ENCODE measurements around the gene ACOXL. TPM values are rescaled to one million over a fixed set of nuclear protein-coding genes. Genes with fewer than 3 reads are reported as not detected.

ACOXL gene
- total RNA-seq, 1 donor from 2014 or later, result 1.0 TPM

- Mint-ChIP-seq H3K36me3 (ENCODE audit: low read depth) (peaks cover 82% of the 10 kb centered on the region), H3K9me3 (no peaks in the 10 kb centered on the region), H3K27ac (no peak overlapping the region), H3K4me3 (no peak overlapping the region), H3K4me1 (peaks cover 44% of the 10 kb centered on the region), H3K27me3 (no peaks in the 10 kb centered on the region)
- intact Hi-C loops (cut with micrococcal nuclease), result no loop called here
- no peak for DNase-seq
Observed at GRCh38 chr2:111145951-111146350, 413.6 kb downstream of the ACOXL start.

GRCh38 chr2:111148225-111148873 lies 416.0 kb downstream of the ACOXL start:
- H3K4me3 Mint-ChIP-seq, result no peak overlapping the region
- intact Hi-C loops (cut with micrococcal nuclease), result no loop called here
- H3K36me3 Mint-ChIP-seq (ENCODE audit: low read depth), result peaks cover 84% of the 10 kb centered on the region
- no peak overlapping the region for H3K27ac Mint-ChIP-seq
- no peaks in the 10 kb centered on the region for H3K9me3 Mint-ChIP-seq
- H3K4me1 Mint-ChIP-seq, result peaks cover 34% of the 10 kb centered on the region
- no peak for DNase-seq
- no peaks in the 10 kb centered on the region for H3K27me3 Mint-ChIP-seq

GRCh38 chr2:111148925-111149324 lies 416.6 kb downstream of the ACOXL start:
- intact Hi-C loops (cut with micrococcal nuclease), result no loop called here
- H3K36me3 Mint-ChIP-seq (ENCODE audit: low read depth), result peaks cover 84% of the 10 kb centered on the region

GRCh38 chr2:111149882-111150455 lies 417.6 kb downstream of the ACOXL start:
- Mint-ChIP-seq H3K4me1 (peaks cover 34% of the 10 kb centered on the region), H3K27ac (peak overlapping the region; percentile 35), H3K36me3 (ENCODE audit: low read depth) (peaks cover 86% of the 10 kb centered on the region), H3K9me3 (no peaks in the 10 kb centered on the region), H3K27me3 (no peaks in the 10 kb centered on the region), H3K4me3 (no peak overlapping the region)
- no peak for DNase-seq
- intact Hi-C loops (cut with micrococcal nuclease), result no loop called here

More at GRCh38 chr2:111148925-111149324, 416.6 kb downstream of the ACOXL start:
- Mint-ChIP-seq H3K27ac (no peak overlapping the region), H3K4me1 (peaks cover 34% of the 10 kb centered on the region), H3K9me3 (no peaks in the 10 kb centered on the region), H3K4me3 (no peak overlapping the region), H3K27me3 (no peaks in the 10 kb centered on the region)
- DNase-seq, result no peak

- Mint-ChIP-seq H3K4me3 (no peak overlapping the region), H3K4me1 (peaks cover 35% of the 10 kb centered on the region), H3K27me3 (no peaks in the 10 kb centered on the region), H3K9me3 (no peaks in the 10 kb centered on the region), H3K36me3 (ENCODE audit: low read depth) (peaks cover 94% of the 10 kb centered on the region), H3K27ac (peak overlapping the region; percentile 56)
- intact Hi-C loops (cut with micrococcal nuclease), result no loop called here
- no peak for DNase-seq
Observed at GRCh38 chr2:111154758-111155157, 422.4 kb downstream of the ACOXL start.

- peaks cover 37% of the 10 kb centered on the region for H3K4me1 Mint-ChIP-seq
- no peak for DNase-seq
Observed at GRCh38 chr2:111155610-111156009, 423.2 kb downstream of the ACOXL start.

GRCh38 chr2:111156529-111156928 lies 424.2 kb downstream of the ACOXL start:
- Mint-ChIP-seq H3K27ac (peak overlapping the region; percentile 39), H3K27me3 (no peaks in the 10 kb centered on the region), H3K4me1 (peaks cover 41% of the 10 kb centered on the region), H3K9me3 (no peaks in the 10 kb centered on the region), H3K4me3 (peak overlapping the region; percentile 6), H3K36me3 (ENCODE audit: low read depth) (peaks cover 94% of the 10 kb centered on the region)
- intact Hi-C loops (cut with micrococcal nuclease), result no loop called here
- DNase-seq, result no peak

More at GRCh38 chr2:111155610-111156009, 423.2 kb downstream of the ACOXL start:
- Mint-ChIP-seq H3K36me3 (ENCODE audit: low read depth) (peaks cover 94% of the 10 kb centered on the region), H3K9me3 (no peaks in the 10 kb centered on the region), H3K27me3 (no peaks in the 10 kb centered on the region), H3K4me3 (peak overlapping the region; percentile 1), H3K27ac (peak overlapping the region; percentile 39)
- intact Hi-C loops (cut with micrococcal nuclease), result no loop called here

- no peaks in the 10 kb centered on the region for H3K9me3 Mint-ChIP-seq
- no peaks in the 10 kb centered on the region for H3K27me3 Mint-ChIP-seq
- peak overlapping the region; percentile 6 for H3K4me3 Mint-ChIP-seq
- DNase-seq, result no peak
- H3K4me1 Mint-ChIP-seq, result peaks cover 42% of the 10 kb centered on the region
- peaks cover 92% of the 10 kb centered on the region for H3K36me3 Mint-ChIP-seq (ENCODE audit: low read depth)
- intact Hi-C loops (cut with micrococcal nuclease), result no loop called here
- H3K27ac Mint-ChIP-seq, result peak overlapping the region; percentile 69
Observed at GRCh38 chr2:111157071-111157661, 424.8 kb downstream of the ACOXL start.

GRCh38 chr2:111157798-111158197 lies 425.4 kb downstream of the ACOXL start:
- Mint-ChIP-seq H3K27me3 (no peaks in the 10 kb centered on the region), H3K4me1 (peaks cover 48% of the 10 kb centered on the region), H3K4me3 (no peak overlapping the region), H3K9me3 (no peaks in the 10 kb centered on the region), H3K36me3 (ENCODE audit: low read depth) (peaks cover 92% of the 10 kb centered on the region), H3K27ac (no peak overlapping the region)
- no peak for DNase-seq
- intact Hi-C loops (cut with micrococcal nuclease), result no loop called here

GRCh38 chr2:111159641-111160040 lies 427.3 kb downstream of the ACOXL start:
- Mint-ChIP-seq H3K27ac (no peak overlapping the region), H3K4me1 (peaks cover 53% of the 10 kb centered on the region), H3K36me3 (ENCODE audit: low read depth) (peaks cover 89% of the 10 kb centered on the region), H3K4me3 (no peak overlapping the region), H3K27me3 (no peaks in the 10 kb centered on the region), H3K9me3 (no peaks in the 10 kb centered on the region)
- DNase-seq, result no peak
- intact Hi-C loops (cut with micrococcal nuclease), result no loop called here

GRCh38 chr2:111160758-111161157 lies 428.4 kb downstream of the ACOXL start:
- Mint-ChIP-seq H3K36me3 (ENCODE audit: low read depth) (peaks cover 87% of the 10 kb centered on the region), H3K27me3 (no peaks in the 10 kb centered on the region), H3K9me3 (no peaks in the 10 kb centered on the region), H3K4me3 (no peak overlapping the region), H3K4me1 (peaks cover 52% of the 10 kb centered on the region), H3K27ac (no peak overlapping the region)
- intact Hi-C loops (cut with micrococcal nuclease), result no loop called here
- DNase-seq, result no peak

- H3K9me3 Mint-ChIP-seq, result no peaks in the 10 kb centered on the region
- H3K4me3 Mint-ChIP-seq, result no peak overlapping the region
- intact Hi-C loops (cut with micrococcal nuclease), result no loop called here
- H3K4me1 Mint-ChIP-seq, result peaks cover 42% of the 10 kb centered on the region
- no peak overlapping the region for H3K27ac Mint-ChIP-seq
- H3K36me3 Mint-ChIP-seq (ENCODE audit: low read depth), result peaks cover 83% of the 10 kb centered on the region
- no peak for DNase-seq
- H3K27me3 Mint-ChIP-seq, result no peaks in the 10 kb centered on the region
Observed at GRCh38 chr2:111161971-111162370, 429.6 kb downstream of the ACOXL start.

GRCh38 chr2:111162718-111163331 lies 430.5 kb downstream of the ACOXL start:
- intact Hi-C loops (cut with micrococcal nuclease), result no loop called here
- H3K36me3 Mint-ChIP-seq (ENCODE audit: low read depth), result peaks cover 83% of the 10 kb centered on the region
- no peak overlapping the region for H3K4me3 Mint-ChIP-seq

GRCh38 chr2:111164078-111164477 lies 431.7 kb downstream of the ACOXL start:
- intact Hi-C loops (cut with micrococcal nuclease), result no loop called here
- H3K36me3 Mint-ChIP-seq (ENCODE audit: low read depth), result peaks cover 80% of the 10 kb centered on the region
- no peaks in the 10 kb centered on the region for H3K27me3 Mint-ChIP-seq
- no peak overlapping the region for H3K27ac Mint-ChIP-seq
- H3K4me3 Mint-ChIP-seq, result no peak overlapping the region
- no peak for DNase-seq
- no peaks in the 10 kb centered on the region for H3K9me3 Mint-ChIP-seq
- peaks cover 52% of the 10 kb centered on the region for H3K4me1 Mint-ChIP-seq

More at GRCh38 chr2:111162718-111163331, 430.5 kb downstream of the ACOXL start:
- H3K4me1 Mint-ChIP-seq, result peaks cover 45% of the 10 kb centered on the region
- H3K27me3 Mint-ChIP-seq, result no peaks in the 10 kb centered on the region
- no peak for DNase-seq
- no peak overlapping the region for H3K27ac Mint-ChIP-seq
- H3K9me3 Mint-ChIP-seq, result no peaks in the 10 kb centered on the region
